Tibial nerve (tissue), 4 donors: ENCODE measurements around the gene RNF213. TPM values are rescaled to one million over a fixed set of nuclear protein-coding genes. Genes with fewer than 3 reads are reported as not detected.
"Not testable (repeated sequence)": the region's sequence is repeated elsewhere in the genome, so short reads cannot be mapped to it uniquely, and the experiment has no call there.

Source experiments
- DNase-seq, 2 donors: peaks; one replicate each; pipeline ENCODE4 v3.0.0-alpha.2; 2019; ENCODE audit warnings: low spot score in 2 of 2
- H3K27ac ChIP-seq, 4 donors: fragments of 200-600 bp; sonication (generic) in 3 of 4; one replicate each; pipeline ENCODE4 v1.5.1; 2017 to 2019; ENCODE audit warnings: mild to moderate bottlenecking in 1 of 4
- H3K27me3 ChIP-seq, 2 donors: fragments of 200-600 bp; sonication (generic) in 1 of 2; one replicate each; pipeline versions ENCODE4 v1.5.1 to v1.6.0; 2017 to 2019
- H3K36me3 ChIP-seq, 3 donors: fragments of 200-600 bp; sonication (generic); one replicate each; pipeline ENCODE4 v1.5.1; 2018 to 2019
- H3K4me1 ChIP-seq, 4 donors: fragments of 200-600 bp; sonication (generic) in 3 of 4; one replicate each; pipeline ENCODE4 v1.5.1; 2017 to 2019
- H3K4me3 ChIP-seq, 4 donors: fragments of 200-600 bp; sonication (generic) in 3 of 4; one replicate each; pipeline ENCODE4 v1.5.1; 2017 to 2019; ENCODE audit warnings: mild to moderate bottlenecking in 1 of 4, moderate library complexity in 1 of 4
- H3K9me3 ChIP-seq, 4 donors: fragments of 200-600 bp; sonication (generic) in 3 of 4; one replicate each; pipeline ENCODE4 v1.5.1; 2017 to 2019
- EP300 ChIP-seq, 2 donors: sonication (generic); formaldehyde crosslinking; IDR thresholded peaks; one replicate each; pipeline ENCODE4 v1.6.1; 2017; ENCODE audit warnings: antibody characterized with exemption in 2 of 2, mild to moderate bottlenecking in 1 of 2
- POLR2A ChIP-seq, 2 donors: fragments of 450-650 bp; IDR thresholded peaks; one replicate each; pipeline ENCODE4 v1.6.1; 2017; ENCODE audit warnings: antibody characterized with exemption in 2 of 2, mild to moderate bottlenecking in 2 of 2, moderate library complexity in 2 of 2
- WGBS, 2 donors: methylation state at CpG; one replicate each; pipeline ENCODE4 v1.1.5; 2018; 5-methylcytosine and 5-hydroxymethylcytosine counted together
- total RNA-seq, 4 donors: library from RNA; depleted of rRNA; stranded (reverse); fragments of >200 nt; gene quantifications; one replicate each; pipeline ENCODE4 v1.1.0, GENCODE V29; 2016
- TF ChIP-seq, protein P1 (sequence below), 5 experiments: fragments of 200-600 bp in 3 of 5; fragments of 450-650 bp in 2 of 5; sonication (generic) in 3 of 5; IDR thresholded peaks; one replicate each; pipeline ENCODE4 v1.5.1; 2016 to 2019; ENCODE audit warnings: antibody characterized with exemption in 5 of 5, mild to moderate bottlenecking in 3 of 5, moderate library complexity in 2 of 5

RNF213 gene
- total RNA-seq, 4 donors from 2014 or later, result 107 to 148 (median 119) TPM

DNA sequence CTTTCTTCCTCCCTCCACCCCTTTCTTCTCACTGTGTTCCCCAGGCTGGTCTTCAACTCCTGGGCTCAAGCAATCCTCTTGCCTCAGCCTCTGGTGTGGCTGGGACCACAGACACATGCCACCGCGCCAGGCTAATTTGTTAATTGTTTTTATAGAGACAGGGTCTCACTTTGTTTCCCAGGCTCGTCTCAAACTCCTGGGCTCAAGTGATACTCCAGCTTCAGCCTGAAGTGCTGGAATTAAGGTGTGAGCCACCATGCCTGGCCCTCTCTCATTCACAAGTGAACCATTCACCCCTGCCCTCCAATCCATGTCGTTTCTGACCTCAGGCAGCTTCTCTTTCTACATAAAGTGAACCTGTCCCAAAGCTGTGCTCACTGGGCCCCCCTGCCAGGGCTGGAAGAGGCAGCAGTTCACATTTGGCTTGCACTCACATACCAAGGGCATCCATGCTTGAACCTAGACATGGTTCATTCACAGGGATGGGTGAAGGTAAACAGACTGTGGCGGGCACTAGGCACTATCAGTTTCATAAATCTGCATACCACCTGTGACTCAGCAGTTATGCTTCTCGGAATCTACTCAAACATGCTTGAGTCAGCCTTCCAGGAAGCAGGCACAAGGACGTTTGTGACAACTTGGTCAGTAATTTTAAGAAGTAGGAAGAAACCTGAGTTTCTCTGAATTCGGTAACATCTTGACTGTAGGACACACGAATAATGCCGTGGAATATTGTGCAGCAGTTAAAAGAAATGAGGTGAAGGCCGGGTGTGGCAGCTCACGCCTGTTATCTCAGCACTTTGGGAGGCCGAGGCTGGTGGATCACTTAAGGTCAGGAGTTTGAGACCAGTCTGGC is 6.0 kb upstream of the RNF213 start:
- Histone ChIP-seq H3K4me1 (peaks cover 0 to 16% (median 5%) of the 10 kb centered on the region in 4 donors), H3K27me3 (no peaks in the 10 kb centered on the region), H3K36me3 (peaks cover 0 to 40% (median 0%) of the 10 kb centered on the region in 3 donors), H3K27ac (peak overlapping the region in 2 of 4 donors; percentile 38 to 75), H3K4me3 (no peak overlapping the region), H3K9me3 (no peaks in the 10 kb centered on the region)
- 68 to 73% methylated on average over 13 of the region's 13 CpGs for WGBS, 2 donors
- peak in 1 of 2 donors; percentile 23 for DNase-seq
- TF ChIP-seq, protein P1, sequence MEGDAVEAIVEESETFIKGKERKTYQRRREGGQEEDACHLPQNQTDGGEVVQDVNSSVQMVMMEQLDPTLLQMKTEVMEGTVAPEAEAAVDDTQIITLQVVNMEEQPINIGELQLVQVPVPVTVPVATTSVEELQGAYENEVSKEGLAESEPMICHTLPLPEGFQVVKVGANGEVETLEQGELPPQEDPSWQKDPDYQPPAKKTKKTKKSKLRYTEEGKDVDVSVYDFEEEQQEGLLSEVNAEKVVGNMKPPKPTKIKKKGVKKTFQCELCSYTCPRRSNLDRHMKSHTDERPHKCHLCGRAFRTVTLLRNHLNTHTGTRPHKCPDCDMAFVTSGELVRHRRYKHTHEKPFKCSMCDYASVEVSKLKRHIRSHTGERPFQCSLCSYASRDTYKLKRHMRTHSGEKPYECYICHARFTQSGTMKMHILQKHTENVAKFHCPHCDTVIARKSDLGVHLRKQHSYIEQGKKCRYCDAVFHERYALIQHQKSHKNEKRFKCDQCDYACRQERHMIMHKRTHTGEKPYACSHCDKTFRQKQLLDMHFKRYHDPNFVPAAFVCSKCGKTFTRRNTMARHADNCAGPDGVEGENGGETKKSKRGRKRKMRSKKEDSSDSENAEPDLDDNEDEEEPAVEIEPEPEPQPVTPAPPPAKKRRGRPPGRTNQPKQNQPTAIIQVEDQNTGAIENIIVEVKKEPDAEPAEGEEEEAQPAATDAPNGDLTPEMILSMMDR (IDR thresholded peaks at IDR 0.05), result no peak
- peak in 1 of 2 donors; percentile 67 for TF ChIP-seq EP300 (IDR thresholded peaks at IDR 0.05)

DNA sequence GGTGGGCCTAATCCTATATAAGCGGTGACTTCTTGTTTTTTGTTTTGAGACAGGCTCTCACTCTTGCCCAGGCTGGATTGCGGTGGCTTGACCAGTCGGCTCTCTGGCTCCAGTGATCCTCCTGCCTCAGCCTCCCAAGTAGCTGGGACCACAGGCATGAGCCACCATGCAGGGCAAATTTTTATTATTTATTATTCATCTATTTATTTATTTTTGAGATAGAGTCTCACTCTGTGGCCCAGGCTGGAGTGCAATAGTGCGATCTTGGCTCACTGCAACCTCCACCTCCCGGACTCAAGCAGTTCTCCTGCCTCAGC is 4.7 kb upstream of the RNF213 start:
- no peak overlapping the region for H3K27ac ChIP-seq
- no peaks in the 10 kb centered on the region for H3K27me3 ChIP-seq
- peaks cover 0 to 26% (median 0%) of the 10 kb centered on the region in 3 donors for H3K36me3 ChIP-seq
- H3K9me3 ChIP-seq, result no peaks in the 10 kb centered on the region
- H3K4me1 ChIP-seq, result peaks cover 0 to 20% (median 7%) of the 10 kb centered on the region in 4 donors
- DNase-seq, result no peak
- no peak overlapping the region for H3K4me3 ChIP-seq
- WGBS, 2 donors, result 95 to 97% methylated on average over 5 of the region's 5 CpGs
- no peak for TF ChIP-seq EP300 (IDR thresholded peaks at IDR 0.05)
- TF ChIP-seq, protein P1 (IDR thresholded peaks at IDR 0.05), result no peak
- no peak for TF ChIP-seq POLR2A (IDR thresholded peaks at IDR 0.05)

DNA sequence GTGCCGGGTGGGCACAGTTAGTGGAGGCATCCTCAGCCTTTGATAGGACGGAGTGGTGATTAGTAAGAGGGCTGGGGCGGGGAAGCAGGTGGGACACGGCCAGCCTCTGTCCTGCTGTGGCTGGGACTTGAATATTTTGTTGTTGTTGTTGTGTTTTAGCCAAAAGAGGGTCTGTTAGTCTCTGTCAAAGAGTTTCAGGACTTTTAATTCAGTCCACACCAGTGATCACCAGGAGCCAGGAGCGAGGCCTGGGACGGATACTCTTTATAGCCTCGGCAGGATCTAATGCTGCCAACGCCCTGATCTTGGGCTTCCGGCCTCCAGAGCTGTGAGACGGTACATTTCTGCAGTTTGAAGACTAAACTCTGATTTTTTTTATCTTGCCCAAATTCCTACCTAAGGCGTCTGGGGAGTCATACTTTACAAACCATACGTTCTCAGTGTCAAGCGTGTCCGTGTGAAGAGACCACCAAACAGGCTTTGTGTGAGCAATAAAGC is 2.9 kb upstream of the RNF213 start:
- no peak for DNase-seq
- no peaks in the 10 kb centered on the region for H3K9me3 ChIP-seq
- peaks cover 0 to 34% (median 19%) of the 10 kb centered on the region in 4 donors for H3K4me1 ChIP-seq
- no peaks in the 10 kb centered on the region for H3K27me3 ChIP-seq
- no peak overlapping the region for H3K4me3 ChIP-seq
- peaks cover 0 to 8% (median 0%) of the 10 kb centered on the region in 3 donors for H3K36me3 ChIP-seq
- TF ChIP-seq EP300 (IDR thresholded peaks at IDR 0.05) (no peak), POLR2A (IDR thresholded peaks at IDR 0.05) (no peak)
- TF ChIP-seq, protein P1 (IDR thresholded peaks at IDR 0.05), result no peak
- WGBS, 2 donors, result 73 to 83% methylated on average over 14 of the region's 14 CpGs
- H3K27ac ChIP-seq, result peak overlapping the region in 1 of 4 donors; percentile 65

DNA sequence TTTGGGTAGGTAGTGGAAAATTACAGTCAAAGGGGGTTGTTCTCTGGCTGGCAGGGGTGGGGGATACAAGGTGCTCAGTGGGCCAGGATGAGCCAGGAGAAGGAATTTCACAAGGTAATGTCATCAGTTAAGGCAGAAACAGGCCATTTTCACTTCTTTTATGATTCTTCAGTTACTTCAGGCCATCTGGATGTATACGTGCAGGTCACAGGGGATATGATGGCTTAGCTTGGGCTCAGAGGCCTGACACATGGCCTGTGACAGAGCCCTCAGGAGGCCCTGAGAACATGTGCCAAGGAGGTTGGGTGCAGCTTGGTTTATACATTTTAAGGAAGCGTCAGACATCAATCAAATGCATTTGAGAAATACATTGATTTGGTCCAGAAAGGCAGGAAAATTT is 2.4 kb upstream of the RNF213 start:
- peaks cover 0 to 39% (median 24%) of the 10 kb centered on the region in 4 donors for H3K4me1 ChIP-seq
- not testable (repeated sequence) for H3K9me3 ChIP-seq, H3K4me3 ChIP-seq, DNase-seq, H3K36me3 ChIP-seq, H3K27me3 ChIP-seq
- H3K27ac ChIP-seq, result peak overlapping the region in 1 of 4 donors; percentile 65
- 74 to 79% methylated on average over 2 of the region's 2 CpGs for WGBS, 2 donors

DNA sequence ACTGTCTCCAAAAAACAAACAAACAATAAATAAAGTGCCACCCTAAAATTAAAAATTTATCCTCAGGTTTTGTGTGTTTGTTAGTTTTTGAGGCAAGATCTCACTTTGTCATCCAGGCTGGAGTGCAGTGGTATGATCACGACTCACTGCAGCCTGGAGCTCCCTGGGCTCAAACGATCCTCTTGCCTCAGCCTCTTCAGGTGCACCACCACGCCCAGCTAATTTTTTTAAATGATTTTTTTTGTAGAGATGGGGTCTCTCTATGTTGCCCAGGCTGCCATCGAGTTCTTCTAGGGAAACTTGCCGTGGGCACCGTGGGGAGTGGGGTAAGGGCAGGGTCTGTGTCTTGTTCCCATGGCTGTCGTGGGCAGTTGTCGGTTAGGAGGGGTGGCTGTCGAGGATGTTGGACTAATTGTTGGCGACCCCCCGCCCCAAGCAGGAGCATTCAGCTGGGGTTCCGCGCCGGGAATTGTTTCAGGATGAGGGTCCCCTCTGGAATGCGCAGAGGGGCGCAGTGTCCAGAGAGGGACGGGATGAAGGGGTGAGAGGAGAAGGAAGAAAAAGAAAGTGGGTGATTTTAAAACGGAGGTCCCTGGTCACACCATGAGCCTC is 1.1 kb upstream of the RNF213 start:
- Histone ChIP-seq H3K9me3 (no peaks in the 10 kb centered on the region), H3K27ac (peak overlapping the region; percentile 80 to 97 (median 94)), H3K4me1 (peaks cover 0 to 50% (median 36%) of the 10 kb centered on the region in 4 donors), H3K4me3 (peak overlapping the region; percentile 50 to 86 (median 56)), H3K27me3 (no peaks in the 10 kb centered on the region), H3K36me3 (peaks cover 0 to 5% (median 0%) of the 10 kb centered on the region in 3 donors)
- 37 to 38% methylated on average over 18 of the region's 18 CpGs for WGBS, 2 donors
- DNase-seq, result no peak
- TF ChIP-seq, protein P1 (IDR thresholded peaks at IDR 0.05), result no peak
- TF ChIP-seq EP300 (IDR thresholded peaks at IDR 0.05) (no peak), POLR2A (IDR thresholded peaks at IDR 0.05) (no peak)
